ENCODE results near the gene ARHGAP11B.
"Not testable (repeated sequence)": the region's sequence is repeated elsewhere in the genome, so short reads cannot be mapped to it uniquely, and the experiment has no call there.

DNA sequence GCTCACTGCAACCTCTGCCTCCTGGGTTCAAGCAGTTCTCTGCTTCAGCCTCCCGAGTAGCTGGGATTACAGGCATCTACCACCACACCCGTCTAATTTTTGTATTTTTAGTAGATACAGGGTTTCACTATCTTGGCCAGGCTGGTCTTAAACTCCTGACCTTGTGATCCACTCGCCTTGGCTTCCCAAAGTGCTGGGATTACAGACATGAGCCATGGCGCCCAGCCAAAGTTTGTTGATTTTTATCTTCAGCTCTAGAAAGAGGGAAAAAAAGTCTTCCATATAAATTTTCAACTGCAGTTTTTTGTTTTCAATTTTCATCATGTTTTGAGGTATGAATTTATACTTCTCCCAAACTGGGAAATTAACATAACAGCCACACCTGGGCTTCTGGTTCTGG is 43.7 kb downstream of the ARHGAP11B start:
- TF ChIP-seq, protein P1, sequence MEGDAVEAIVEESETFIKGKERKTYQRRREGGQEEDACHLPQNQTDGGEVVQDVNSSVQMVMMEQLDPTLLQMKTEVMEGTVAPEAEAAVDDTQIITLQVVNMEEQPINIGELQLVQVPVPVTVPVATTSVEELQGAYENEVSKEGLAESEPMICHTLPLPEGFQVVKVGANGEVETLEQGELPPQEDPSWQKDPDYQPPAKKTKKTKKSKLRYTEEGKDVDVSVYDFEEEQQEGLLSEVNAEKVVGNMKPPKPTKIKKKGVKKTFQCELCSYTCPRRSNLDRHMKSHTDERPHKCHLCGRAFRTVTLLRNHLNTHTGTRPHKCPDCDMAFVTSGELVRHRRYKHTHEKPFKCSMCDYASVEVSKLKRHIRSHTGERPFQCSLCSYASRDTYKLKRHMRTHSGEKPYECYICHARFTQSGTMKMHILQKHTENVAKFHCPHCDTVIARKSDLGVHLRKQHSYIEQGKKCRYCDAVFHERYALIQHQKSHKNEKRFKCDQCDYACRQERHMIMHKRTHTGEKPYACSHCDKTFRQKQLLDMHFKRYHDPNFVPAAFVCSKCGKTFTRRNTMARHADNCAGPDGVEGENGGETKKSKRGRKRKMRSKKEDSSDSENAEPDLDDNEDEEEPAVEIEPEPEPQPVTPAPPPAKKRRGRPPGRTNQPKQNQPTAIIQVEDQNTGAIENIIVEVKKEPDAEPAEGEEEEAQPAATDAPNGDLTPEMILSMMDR (IDR thresholded peaks at IDR 0.05), result not testable (repeated sequence)
- TF ChIP-seq POLR2A (IDR thresholded peaks at IDR 0.05), result not testable (repeated sequence)

Data from lower leg skin (tissue), 3 donors.